GM18951 (cell line): Measurements from ENCODE around the gene CAPZA2.
"Not testable (repeated sequence)": the region's sequence is repeated elsewhere in the genome, so short reads cannot be mapped to it uniquely, and the experiment has no call there.

ENCODE experiments used
- POLR2A ChIP-seq: IDR thresholded peaks from 4 replicates; pipeline ENCODE4 v1.6.1; 2011; ENCODE audit warnings: mild to moderate bottlenecking; ENCODE audit not compliant: insufficient read length, insufficient read depth; ENCODE audit errors: extremely low read depth
- in situ Hi-C: fragments of 300-500 bp; cut with MboI; formaldehyde crosslinking; loops from one replicate; pipeline ENCODE4 v1.12.0; 2022; ENCODE audit warnings: low sequenced_read_pairs, mixed read lengths, inconsistent platforms; ENCODE audit not compliant: unreplicated experiment

CAPZA2 gene

DNA sequence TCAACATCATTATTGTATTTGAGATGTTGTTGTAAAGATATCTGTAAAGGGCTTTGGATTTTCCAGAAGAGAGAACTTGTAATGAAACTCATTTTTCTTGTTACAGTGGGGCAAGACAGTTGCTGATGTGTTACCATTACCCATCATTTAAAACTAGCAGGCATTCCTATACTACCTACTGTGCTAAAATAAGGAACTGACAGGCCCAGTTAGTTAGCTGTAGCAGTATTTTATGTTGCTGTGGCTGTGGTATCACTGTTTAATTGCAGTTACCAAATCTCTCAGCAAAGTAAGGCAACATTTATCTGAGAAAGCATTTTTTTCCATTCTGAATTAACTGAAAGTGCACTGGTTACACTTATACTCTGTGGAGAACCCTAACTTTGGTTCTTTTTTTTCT, 100.8 kb downstream of the CAPZA2 start:
- in situ Hi-C loops, result no loop called here
- TF ChIP-seq POLR2A, result no peak

- in situ Hi-C loops, result no loop called here
- TF ChIP-seq POLR2A, result no peak
Measured at GRCh38 chr7:116966601-116967000, 104.2 kb downstream of the CAPZA2 start.

- in situ Hi-C loops, result no loop called here
Measured at GRCh38 chr7:116967254-116967922, 105.0 kb downstream of the CAPZA2 start.

GRCh38 chr7:116967983-116968382, 105.6 kb downstream of the CAPZA2 start:
- in situ Hi-C loops, result no loop called here

More at GRCh38 chr7:116967254-116967922, 105.0 kb downstream of the CAPZA2 start:
- TF ChIP-seq POLR2A, result no peak

DNA sequence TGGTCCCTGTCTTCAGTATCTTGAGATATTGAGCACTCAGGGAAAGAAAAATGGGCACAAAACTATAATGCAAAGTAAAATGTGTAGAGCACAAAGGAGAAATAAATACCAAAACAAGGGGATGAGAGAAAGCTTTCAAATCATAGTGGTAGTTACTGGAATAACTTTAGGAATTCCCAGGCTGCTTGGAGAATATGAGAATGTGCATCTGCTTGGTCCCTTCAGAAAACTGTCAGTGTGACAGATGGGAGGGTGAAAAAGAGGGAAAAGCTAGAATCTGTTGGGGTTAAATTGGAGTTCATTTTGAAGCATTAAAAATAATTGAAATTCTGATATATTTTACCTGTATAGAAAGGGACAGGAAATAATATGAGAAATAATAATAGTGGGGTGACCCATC, 106.2 kb downstream of the CAPZA2 start:
- no peak for TF ChIP-seq POLR2A
- in situ Hi-C loops, result no loop called here

More at GRCh38 chr7:116967983-116968382, 105.6 kb downstream of the CAPZA2 start:
- TF ChIP-seq POLR2A, result no peak

DNA sequence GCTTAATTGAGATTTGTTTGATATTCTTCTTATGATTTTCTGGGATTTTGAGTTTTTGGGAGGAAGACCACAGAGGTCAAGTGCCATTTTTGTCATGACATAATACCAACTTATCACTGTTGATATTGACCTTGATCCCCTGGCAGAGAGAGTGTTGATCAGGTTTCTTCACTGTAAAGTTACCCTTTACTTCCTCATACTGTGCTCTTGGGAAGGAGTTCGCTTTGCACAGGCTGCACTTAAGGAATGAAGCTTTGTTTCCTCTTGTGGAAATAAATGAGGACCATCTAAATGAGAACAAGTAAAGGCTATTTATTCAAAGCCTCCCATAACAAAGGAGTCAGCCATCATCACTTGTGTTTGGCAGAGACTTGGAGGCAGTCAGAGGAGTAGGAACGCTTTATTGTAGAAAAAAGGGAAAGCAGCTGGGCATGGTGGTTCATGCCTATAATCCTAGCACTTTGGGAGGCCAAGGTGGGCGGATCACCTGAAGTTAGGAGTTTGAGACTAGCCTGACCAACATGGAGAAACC, 107.0 kb downstream of the CAPZA2 start:
- no peak for TF ChIP-seq POLR2A
- in situ Hi-C loops, result no loop called here

DNA sequence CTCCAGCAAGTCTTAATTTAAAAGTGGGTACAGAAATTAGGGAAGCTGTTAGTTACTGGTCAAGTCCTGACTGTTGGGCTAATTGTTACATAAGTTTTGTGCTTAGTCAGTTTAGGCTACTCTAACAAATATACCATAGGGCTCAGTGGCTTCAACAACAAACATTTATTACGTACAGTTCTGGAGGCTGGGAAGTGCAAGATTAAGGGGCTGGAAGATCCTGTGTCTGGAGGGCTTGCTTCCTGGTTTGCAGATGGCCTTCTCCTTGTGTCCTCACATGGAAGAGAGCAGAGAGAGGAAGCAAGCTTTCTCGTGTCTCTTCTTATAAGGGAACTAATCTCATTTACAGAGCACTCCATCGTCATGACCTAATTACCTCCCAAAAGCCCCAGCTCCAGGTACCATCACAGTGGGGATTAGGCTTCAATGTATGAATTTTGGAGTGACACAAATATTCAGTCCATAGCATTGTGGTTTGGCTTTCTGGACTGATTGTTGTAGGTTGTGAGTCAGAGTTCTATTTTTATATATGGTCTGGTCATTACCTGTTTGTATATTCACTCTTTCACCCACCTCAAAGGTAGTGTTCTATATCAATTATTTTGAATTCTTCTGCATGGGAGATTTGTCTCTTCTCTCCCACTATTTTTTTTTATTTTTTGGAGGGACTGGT, 108.0 kb downstream of the CAPZA2 start:
- in situ Hi-C loops, result no loop called here
- no peak for TF ChIP-seq POLR2A

DNA sequence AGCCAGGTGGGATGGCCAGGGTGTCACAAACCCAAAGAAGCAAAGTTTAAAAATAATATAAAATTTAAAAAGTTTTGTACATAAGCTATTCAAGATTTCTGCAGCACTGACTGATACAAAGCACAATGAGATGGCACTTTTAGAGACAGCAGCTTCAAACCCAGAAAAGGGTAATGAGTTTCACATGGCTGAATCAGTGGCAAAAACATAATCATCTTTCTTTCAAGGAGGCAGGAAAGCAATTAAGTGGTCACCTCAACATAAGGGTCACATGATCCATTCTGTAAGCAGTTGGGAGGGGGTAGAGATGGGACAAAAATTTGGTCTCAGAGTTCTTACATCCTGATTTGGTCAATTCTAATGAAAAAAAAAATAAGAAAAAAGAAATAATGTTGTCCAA, 108.8 kb downstream of the CAPZA2 start:
- in situ Hi-C loops, result not testable (repeated sequence)
